Measurements from ENCODE around the gene PRRC2B. TPM values are rescaled to one million over a fixed set of nuclear protein-coding genes. Genes with fewer than 3 reads are reported as not detected.
"Not testable (repeated sequence)": the region's sequence is repeated elsewhere in the genome, so short reads cannot be mapped to it uniquely, and the experiment has no call there.

The PRRC2B gene
- total RNA-seq, 1 experiment from 2014 or later, result 106 TPM

DNA sequence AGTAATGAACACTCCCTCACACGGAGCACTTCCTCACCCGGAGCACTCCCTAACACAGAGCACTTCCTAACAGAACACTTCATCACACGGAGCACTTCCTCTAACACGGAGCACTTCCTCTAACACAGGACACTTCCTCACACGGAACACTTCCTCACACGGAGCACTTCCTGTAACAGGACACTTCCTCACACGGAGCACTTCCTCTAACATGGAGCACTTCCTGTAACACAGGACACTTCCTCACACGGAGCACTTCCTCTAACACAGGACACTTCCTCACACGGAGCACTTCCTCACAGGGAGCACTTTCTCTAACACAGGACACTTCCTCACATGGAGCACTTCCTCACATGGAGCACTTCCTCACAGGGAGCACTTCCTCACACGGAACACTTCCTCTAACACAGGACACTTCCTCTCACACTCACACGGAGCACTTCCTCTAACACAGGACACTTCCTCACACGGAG, 121.7 kb downstream of the PRRC2B start:
- not testable (repeated sequence) for DNase-seq (ENCODE audit: low spot score)

DNA sequence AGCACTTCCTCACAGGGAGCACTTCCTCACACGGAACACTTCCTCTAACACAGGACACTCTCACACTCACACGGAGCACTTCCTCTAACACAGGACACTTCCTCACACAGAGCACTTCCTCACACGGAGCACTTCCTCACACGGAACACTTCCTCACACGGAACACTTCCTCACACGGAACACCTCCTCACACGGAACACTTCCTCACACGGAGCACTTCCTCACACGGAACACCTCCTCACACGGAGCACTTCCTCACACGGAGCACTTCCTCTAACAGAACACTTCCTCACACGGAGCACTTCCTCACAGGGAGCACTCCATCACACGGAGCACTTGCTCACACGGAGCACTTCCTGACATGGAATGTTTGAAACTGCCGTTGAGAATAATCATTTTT, 122.2 kb downstream of the PRRC2B start:
- no peak for DNase-seq (ENCODE audit: low spot score)

DNA sequence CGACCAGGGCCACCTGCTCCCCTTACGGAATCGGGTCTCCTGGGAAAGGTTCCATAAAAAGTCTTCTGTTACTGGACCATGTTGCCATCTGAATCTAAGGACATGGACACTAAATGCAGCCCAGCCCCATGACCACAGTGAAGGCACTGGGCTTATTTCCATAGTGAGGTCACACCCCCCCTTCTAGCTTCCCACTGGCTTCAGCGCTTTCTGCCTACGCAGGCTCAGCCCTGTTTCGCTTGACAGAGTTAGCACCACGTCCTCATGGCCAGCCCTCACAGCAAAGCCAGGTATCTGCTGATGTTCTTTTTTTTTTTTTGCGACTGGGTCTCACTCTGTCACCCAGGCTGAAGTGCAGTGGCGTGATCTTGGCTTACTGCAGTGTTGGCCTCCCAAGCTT, 123.0 kb downstream of the PRRC2B start:
- no peak for DNase-seq (ENCODE audit: low spot score)

DNA sequence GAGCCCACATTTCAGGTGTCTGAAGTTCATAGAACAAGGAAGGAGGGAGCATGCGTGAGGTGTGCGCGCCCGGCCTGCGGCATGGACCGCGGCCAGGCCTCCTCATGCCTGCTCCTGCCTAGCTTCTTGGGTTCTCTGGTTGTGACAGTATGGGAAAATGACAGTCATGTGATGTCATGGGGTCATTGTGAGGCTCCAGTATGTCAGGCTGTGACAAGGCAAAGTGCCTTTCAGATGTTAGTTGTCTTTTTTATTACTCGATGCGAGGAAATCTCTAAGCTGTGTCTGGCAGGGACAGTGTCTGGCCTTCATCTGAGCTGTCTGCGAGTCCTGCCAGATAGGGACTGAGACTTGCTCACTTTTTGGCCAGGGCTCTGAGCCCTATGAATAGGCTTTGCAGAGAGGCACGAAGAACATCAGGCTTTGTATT, 123.9 kb downstream of the PRRC2B start:
- no peak for DNase-seq (ENCODE audit: low spot score)

DNA sequence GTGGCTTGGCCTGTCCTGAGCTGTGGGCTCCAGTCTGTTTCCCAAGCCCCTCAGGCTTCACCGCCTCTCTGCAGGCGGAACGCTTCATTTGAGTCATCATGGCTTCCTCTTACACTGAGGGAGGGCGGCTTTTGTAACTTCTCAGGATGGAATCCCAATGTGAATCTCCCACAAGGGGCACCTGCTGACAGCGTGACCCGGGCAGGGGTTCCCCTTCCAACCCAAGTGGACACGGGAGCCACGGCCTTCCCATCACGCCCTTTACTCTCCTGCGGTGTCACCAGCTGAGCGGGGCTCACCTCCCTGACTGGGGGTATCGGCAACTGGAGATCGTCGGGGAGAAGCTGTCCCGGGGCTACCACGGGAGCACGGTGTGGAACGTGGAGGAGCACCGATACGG, 124.7 kb downstream of the PRRC2B start:
- DNase-seq (ENCODE audit: low spot score), result no peak

DNA sequence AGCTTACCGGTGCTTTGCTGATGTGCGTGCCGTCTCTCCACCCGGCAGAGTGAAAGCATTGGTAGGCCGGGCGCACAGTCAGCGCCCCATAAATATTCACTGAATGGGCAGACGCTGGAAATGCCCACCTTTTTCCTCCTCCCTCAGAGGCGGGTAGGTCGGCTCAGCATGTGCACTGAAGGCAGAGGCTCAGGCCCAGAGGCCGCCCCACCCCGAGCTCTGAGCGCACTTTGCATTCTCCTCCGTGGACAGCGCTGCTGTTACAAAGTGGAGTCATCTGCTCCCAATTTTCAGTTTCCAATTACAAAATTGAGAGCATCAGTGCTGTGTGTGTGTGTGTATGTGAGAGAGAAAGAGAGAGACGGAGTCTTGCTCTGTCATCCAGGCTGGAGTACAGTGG, 126.6 kb downstream of the PRRC2B start:
- DNase-seq (ENCODE audit: low spot score), result no peak

DNA sequence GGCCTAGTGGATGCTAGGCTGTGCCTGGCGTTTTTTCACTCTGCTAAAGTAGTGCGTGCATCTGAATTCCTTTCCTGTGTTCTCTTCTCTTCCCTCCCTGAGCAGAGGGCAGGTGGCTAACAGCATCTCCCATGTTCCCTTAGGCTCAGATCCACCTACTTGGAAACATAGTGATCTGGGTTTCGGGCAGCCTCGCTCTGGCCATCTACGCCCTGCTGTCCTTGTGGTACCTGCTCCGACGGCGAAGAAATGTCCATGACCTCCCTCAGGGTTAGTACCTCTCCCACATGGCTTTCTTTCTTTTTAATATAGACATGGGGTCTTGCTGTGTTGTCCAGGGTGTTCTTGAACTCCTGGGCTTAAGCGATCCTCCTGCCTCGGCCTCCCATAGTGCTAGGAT, 127.3 kb downstream of the PRRC2B start:
- DNase-seq (ENCODE audit: low spot score), result no peak

DNA sequence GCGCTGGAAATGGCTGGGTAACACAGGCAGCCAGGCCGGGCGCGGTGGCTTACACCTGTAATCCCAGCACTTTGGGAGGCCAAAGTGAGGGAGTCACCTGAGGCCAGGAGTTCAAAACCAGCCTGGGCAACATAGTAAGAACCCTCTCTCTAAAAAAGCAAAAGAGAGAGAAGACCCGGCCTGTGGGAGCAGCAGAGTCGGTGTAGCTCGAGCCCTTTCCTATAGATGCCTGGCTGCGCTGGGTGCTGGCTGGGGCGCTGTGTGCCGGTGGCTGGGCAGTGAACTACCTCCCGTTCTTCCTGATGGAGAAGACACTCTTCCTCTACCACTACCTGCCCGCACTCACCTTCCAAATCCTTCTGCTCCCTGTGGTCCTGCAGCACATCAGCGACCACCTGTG, 127.9 kb downstream of the PRRC2B start:
- no peak for DNase-seq (ENCODE audit: low spot score)

DNA sequence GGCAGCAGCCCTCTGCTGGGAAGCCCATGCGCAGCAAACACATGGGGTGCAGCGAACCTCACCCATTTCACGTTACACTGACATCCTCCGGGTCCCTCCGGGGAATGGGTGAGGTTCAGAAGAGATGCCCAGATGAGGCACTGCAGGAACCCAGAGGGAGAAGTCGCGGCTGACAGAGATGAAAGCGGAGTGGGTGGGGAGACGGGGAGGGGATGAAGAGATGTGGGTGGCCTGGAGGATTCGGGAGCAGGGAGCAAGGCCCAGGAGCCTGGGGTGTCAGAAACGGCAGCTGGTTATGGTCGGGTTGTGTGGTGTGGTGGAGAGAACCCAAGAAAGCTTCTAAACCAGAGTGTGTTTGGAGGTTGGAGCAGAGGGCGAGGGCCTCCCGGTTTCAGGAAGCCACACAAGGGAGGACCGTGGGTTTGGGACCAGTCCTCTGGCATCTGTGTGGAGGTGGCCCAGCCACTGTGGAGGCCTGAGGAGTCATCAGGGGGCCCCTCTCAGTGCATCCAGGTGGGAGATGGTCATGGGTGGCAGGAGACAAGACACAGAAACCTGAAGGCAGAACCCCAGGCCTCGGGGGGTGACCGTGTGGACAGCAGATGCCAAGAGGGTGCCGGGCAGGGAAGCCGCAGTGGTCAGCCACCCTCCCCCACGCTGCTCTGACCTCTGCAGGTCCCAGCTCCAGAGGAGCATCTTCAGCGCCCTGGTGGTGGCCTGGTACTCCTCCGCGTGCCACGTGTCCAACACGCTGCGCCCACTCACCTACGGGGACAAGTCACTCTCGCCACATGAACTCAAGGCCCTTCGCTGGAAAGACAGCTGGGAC, 128.6 kb downstream of the PRRC2B start:
- no peak for DNase-seq (ENCODE audit: low spot score)

DNA sequence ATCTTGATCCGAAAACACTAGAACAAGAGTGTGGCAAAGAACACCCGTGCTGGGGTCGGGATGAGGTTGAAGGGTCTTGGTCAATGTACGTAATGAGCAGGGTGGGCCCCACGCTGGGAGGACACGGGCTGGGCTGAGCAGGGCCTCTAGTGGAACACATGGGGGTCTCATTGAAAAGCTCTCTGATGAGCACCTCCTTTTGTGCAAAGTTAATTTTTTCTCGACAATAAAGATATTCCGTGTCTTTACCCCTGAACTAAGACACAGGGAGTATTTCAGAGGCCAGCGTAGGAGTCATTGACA, 129.2 kb downstream of the PRRC2B start:
- no peak for DNase-seq (ENCODE audit: low spot score)

DNA sequence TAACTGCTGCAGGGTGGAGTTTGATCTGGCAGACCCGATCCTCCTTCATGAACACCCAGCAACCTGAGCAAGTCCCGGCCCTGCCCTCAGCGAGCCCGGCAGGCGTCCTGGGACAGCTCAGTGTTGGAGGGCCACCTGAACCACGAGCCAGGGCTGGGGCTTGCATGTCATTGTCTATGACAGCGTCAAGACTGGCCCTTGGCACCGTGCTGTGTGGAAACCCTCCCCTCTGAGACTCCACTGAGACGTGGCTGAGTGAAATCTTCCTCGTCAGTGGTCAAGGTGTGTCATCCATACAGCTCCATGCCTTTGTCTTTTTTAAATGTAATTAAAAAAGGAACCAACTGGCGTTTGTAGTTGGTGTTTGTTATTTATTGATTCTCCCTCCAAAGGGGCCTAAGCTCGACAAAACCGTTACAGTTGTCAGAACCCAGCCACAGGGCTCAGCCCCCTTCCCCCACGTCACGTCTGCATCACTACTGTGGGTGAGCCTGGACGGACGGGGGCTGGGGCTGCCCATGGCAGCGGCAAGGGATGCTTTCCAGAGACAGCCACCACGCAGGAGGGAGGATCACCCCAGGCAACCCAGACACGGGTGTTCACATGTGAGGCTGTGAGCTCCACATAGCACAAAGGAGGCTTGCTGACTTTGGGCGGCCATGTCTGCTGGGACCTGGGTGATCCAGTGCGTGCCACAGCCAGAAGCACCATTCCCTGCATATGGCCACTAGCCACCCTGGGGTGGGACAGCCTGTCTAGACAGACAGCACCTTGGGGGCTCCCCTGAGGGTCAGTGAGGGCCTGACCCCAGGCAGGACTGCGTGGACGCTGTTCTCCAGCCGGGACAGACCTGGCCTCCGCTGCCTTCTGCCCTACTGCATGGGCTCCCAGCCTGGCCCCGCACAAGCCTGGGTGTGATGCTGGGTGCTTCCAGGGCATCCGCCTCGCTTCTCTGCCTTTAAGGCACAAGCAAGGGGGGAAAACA, 129.9 kb downstream of the PRRC2B start:
- no peak for DNase-seq (ENCODE audit: low spot score)

DNA sequence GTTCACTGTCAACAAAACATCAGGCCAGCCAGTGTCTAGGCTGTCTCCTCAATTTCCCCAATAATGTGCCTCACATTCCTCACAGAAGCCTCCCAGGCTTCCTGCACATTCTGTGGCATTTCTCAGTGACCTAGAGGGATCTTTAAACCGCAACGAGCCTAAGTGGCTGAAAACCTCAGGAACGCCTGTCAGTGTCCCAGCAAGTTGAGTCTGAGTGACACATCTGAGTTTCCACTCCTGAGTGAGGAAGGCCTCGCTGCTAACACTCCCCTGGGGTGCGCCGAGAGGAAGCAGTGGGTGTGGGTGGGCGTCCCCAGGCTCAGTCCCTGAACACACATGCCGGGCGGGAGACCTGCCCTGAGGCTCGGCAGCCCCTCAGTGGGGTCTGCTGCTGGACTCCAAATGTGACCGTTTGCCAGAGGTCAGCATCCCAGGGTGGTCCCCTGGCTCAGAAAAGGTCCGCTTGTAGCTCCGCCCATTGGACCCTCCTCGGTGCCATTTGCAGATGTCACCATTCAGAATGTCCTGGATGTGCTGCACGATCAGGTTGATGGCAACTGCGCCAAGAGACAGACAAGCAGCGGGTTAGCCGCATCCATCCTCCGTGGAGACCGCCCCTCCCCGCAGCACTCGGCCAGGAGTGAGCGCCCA, 130.9 kb downstream of the PRRC2B start:
- DNase-seq (ENCODE audit: low spot score), result no peak

DNA sequence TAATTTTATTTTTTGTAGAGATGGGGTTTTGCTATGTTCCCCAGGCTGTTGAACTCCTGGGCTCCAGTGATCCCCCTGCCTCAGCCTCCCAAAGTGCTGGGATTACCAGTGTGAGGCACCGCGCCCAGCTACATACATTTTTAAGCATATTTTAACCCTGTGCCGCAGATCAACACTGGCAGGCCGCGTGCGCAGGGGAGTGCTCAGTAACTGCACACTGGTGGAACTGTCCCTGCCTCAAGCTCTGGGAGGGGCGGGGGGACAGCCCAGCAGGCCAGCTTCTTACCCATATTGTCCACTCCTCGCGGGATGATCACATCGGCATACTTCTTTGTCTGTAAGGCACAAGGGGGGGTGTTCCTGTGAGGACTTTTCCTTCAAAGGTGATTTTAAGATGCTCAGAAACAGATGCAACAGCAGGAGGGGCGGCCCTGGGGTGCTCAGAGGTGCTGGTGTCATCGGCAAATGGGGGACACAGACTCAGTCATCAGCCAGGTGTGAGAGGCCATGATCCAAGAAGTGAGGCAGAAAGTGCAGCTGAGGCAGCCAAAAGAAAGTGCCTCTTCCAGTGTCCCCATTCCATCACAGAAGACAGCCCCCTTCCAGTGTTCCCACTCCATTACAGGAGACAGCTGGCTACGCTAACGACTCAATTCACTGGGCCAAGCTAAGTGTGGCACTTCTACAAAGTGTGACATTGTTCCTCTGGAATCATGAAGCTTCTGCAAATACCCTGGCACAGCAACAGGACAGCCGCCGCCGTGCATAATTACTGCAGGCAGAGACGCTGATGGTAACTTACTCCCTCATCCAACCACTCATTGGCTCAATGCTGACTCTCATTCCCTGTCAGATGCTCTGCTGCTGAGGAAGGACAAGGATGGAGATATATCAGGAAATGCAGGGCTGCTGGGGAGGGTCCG, 132.0 kb downstream of the PRRC2B start:
- DNase-seq (ENCODE audit: low spot score), result no peak

DNA sequence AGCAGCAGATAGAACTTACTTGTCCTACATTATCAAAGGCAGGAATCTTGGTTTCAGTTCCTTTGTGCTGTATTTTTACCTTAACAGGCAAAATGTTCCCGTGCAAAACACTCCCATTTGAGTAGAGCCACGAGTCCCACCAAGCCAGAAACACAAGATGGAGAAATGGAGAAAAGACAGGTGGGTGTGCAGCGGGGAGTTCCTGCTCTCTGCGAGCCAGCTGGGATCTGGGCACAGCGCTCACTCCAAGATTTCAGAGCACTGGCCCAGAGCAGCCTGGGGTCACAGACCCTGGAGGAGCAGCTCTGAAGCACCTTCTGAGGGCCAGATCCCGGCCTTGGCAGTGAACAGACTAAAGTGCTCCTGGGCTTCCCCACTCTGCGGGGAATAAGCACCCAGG, 134.3 kb downstream of the PRRC2B start:
- DNase-seq (ENCODE audit: low spot score), result no peak

DNA sequence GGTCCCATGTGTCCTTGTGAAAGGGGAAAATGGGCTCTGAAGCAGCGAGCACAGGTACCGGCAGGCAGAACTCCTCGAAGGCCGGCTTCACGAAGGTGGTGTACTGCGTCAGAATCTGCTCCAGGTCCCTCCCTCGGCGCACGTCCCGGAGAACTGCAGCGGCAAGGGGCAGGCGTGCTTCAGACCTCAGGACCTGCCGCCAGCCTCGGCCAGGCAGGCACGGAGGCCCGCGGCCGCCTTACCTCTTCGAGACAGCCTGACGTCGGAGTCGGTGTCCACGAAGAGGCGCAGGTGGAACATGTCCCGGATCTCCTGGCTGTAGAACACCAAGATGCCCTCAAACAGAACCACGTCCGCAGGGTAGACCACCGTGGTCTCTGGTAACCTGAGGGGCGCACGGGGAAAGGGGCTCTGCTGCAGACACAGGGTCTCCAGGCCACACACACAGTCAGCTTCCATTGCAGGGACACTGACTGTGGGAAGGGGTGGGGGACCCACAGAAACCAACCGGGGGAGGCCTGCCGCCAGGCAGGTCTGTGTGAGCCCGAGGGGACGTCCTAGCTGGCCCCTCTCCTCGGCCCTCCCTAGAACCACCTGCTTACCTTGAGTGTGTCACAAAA, 135.1 kb downstream of the PRRC2B start:
- no peak for DNase-seq (ENCODE audit: low spot score)

DNA sequence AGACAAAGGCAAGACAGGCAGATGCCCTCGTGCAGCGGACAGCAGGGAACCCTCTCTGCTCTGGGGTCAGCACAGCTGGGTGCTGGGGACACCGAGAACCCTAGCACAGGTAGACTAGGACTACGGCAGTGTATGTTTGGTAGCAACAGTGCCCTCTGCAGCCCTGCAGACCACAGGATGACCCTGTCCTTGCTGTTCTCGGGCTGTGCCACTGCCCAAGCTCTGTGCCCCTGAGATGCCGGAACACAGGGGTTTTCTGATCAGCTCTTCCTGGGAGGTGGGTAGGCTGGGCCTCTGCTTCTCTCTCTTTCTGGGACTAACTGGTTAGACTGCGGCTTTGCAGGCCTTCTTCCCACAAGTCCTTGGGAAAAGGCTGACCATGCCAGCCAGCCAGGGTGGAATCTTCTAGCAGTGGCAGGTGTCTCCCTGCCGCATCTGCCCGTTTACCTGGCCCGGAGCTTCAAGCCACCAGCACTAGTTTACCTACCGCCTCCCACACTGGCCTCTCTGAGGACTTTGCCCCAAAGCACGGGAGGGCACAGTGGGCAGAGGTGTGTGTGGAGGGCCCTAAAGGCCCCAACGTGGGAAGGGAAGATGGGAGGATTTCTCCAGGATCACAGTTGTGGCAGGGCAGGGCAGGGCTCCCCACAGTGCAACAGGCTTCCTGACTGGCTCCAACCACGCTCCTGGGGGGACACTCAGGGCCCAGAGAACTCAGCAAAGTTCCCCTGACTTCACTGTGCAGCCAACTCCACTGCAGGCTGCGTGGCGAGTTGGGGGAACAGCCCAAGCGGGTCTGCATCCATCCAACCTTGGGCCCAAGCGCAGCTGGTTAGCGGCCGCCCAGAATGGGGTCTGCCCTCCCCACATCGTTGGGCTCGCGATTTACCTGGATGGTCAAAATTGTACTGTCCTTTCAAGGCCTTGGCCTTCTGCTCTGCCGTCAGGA, 136.0 kb downstream of the PRRC2B start:
- no peak for DNase-seq (ENCODE audit: low spot score)

DNA sequence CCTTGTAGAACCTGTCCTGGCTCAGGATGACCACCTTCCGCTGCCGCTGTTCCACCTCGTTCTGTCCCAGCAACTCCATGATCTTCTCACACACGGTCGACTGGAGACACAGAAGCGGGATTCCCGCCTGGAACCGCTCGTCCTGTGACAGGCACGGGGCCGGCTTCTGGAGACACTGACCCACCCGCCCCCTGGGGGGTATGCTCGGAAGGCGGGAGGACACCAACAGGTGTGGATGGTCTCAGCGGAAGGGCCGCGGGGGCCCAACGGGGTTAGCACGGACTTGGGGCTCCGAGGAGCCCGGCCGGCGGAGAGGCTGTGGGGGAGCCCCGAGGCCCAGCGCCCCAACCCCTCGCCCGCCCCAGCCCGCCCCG, 136.6 kb downstream of the PRRC2B start:
- peak; percentile 57 for DNase-seq (ENCODE audit: low spot score)

DNA sequence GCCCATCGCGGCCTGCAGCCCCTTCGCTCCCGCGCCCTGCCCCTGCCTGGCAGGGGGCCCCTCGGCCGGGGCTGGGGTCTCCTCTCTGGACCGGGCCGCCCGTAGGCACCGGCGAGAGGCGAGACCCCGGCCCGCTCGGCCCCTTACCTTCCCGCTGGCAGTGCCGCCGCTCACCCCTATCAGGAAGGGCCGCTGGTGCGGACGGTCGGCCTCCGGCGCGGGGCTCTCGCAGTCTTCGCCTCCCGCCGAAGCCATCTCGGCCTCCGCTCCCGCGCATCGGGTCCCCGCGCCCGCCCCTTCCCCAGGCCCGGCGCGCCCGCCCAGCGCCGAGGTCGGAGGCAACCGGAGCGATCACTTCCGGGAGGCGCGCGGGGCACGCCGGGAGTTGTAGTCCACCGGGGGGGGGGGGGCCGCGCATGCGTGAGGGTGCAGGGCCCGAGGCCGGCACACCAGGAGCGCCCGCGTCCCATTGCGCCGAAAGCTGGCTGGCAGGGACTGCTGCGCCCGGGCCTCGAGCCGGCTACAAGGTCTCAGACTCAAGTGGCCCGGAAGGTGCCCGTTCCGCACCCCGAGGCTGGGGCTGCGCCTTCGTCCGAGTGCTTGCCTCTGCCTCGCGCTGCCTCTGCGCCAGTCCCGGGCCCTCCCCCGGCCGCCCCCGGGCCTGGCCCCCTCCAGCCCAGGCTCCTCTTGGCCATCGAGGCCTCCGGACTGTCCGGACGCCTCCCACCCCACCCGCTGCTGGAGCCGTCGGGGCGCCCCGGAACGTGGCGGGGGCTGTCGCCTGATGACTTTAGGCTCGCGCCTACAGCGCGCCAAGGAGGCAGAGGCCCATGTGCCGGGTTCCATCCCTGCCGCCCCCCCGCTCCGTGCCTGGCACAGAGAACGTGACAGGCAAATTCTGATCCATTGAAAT, 137.3 kb downstream of the PRRC2B start, which contains the start of gene UCK1:
Gene UCK1, minus strand, starts transcription at position 344 of the 913 bp plus-strand sequence. Its CDS starts 89 bp downstream, at position 255.
- DNase-seq (ENCODE audit: low spot score), result peak; percentile 79
